Activated CD4-positive, CD25-positive, alpha-beta regulatory T cell treated with anti-CD3 and anti-CD28 coated beads, Interleukin-2, amount 50 U/mL, for 16 hours (primary cell): ENCODE data around the gene SPON2.

Experiments
- DNase-seq: peaks from one replicate; pipeline ENCODE4 v3.0.0-alpha.2; 2020; ENCODE audit warnings: low read depth, low spot score

SPON2 gene

GRCh38 chr4:1195109-1195671 is 22.8 kb upstream of the SPON2 start:
- no peak for DNase-seq

GRCh38 chr4:1194010-1194900 is 21.9 kb upstream of the SPON2 start:
- no peak for DNase-seq

DNA sequence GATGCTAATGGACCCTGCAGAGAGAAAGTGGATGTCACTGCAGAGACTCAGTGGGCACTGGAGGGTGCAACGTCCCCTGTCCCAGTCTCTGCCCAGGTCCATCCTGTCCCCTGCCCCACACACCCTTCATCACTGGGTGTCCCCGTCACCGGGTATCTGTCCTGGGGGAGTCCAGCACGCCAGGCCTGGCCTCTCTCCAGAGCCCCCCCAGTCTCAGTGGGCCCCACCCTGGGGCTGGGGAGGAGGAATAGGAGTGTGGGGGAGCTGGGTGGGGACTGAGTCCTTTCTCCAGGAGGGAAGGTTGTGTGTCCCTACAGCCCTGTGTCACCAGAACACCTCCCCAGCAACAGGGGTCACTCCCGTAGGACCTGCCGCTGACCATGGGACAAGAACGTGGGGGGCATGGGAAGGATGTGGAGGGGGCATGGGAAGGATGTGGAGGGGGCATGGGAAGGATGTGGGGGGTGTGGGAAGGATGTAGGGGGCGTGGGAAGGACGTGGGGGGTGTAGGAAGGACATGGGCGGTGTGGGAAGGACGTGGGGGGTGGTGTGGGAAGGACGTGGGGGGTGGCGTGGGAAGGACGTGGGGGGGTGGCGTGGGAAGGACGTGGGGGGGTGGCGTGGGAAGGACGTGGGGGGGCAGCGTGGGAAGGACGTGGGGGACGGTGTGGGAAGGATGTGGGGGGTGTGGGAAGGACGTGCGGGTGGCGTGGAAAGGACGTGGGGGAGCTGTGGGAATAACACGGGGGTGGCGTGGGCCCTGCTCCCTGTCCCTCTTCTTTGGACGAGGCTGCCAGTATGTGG is 21.0 kb upstream of the SPON2 start:
- DNase-seq = no peak

DNA sequence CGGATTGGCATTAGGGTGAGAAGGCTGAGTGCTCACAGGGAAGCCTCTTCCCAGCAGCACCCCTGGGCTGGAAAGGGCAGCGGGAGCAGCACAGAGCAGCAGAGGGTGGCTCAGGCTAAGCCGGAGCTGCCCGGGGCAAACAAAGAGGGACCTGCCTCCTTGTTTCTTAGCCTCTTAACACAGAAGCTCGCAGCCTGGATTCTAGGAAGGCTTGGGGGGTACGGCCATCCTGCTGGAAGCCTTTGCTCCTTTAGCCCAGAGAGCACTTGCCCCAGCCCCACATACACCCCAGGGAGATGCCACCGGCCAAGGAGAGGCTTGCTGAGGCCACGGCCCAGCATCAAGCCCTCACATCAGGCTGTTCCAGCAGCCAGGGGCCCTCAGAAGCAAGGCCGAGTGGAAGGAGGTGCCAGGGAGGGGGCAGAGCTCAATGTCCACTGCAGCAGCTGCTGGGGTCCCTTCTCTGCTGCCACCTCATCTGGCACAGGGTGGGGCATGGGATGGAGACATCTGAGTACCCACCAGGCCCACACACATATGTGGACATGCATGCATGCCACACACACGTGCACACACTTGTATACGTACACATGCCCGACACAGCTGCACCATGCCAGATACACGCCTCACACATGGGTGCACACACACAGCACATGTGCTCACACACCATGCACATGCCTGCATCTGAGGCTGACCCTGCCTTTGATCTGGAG is 20.3 kb upstream of the SPON2 start:
- no peak for DNase-seq

DNA sequence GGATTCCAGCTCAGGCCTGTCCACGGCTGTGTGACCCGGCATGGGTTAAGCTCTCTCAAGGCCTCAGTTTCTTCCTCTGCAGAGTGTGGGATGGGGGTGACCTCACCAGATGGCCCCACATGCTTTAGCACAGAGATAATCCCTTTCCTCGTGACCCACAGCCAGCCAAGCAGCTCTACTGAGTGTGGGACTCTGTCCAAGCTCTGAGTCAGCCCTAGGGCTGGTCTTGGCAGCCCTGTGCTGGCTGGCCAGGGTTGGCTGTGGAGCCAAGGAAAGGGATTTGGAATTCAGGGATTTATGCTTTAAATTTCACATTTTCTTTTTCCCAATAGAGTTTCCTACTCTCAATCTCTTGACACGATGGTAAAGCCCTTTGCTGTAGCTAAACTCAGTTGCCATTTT is 19.7 kb upstream of the SPON2 start:
- no peak for DNase-seq

DNA sequence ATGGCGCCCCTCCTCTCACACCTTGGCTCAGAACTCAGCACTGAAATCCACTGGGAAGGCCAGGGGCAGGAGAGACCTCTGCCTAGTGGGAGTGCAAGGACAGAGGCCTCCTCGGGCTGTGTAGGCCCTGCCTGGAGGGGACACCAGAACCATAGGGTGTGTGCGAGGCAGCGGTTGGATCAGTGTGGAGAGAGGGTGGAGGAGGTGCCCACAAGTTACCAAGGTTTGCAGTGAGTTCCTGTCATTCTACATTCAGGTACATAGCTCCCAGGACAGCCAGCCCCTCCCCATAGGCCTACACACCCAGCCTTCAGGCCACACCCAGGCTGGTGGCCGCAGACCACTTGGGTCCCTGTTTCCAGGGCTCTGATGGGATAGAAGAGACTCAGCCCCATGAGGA is 19.2 kb upstream of the SPON2 start:
- DNase-seq = no peak

GRCh38 chr4:1187182-1187581 is 14.8 kb upstream of the SPON2 start:
- DNase-seq = no peak

GRCh38 chr4:1183985-1184773 is 11.8 kb upstream of the SPON2 start:
- DNase-seq = no peak

- DNase-seq = no peak
Observed at GRCh38 chr4:1182313-1182712, 9.9 kb upstream of the SPON2 start.

GRCh38 chr4:1180663-1181062 is 8.3 kb upstream of the SPON2 start:
- no peak for DNase-seq

GRCh38 chr4:1179976-1180375 is 7.6 kb upstream of the SPON2 start:
- no peak for DNase-seq

GRCh38 chr4:1179089-1179441 is 6.7 kb upstream of the SPON2 start:
- DNase-seq = no peak

- no peak for DNase-seq
Observed at GRCh38 chr4:1178300-1179088, 6.1 kb upstream of the SPON2 start.

DNA sequence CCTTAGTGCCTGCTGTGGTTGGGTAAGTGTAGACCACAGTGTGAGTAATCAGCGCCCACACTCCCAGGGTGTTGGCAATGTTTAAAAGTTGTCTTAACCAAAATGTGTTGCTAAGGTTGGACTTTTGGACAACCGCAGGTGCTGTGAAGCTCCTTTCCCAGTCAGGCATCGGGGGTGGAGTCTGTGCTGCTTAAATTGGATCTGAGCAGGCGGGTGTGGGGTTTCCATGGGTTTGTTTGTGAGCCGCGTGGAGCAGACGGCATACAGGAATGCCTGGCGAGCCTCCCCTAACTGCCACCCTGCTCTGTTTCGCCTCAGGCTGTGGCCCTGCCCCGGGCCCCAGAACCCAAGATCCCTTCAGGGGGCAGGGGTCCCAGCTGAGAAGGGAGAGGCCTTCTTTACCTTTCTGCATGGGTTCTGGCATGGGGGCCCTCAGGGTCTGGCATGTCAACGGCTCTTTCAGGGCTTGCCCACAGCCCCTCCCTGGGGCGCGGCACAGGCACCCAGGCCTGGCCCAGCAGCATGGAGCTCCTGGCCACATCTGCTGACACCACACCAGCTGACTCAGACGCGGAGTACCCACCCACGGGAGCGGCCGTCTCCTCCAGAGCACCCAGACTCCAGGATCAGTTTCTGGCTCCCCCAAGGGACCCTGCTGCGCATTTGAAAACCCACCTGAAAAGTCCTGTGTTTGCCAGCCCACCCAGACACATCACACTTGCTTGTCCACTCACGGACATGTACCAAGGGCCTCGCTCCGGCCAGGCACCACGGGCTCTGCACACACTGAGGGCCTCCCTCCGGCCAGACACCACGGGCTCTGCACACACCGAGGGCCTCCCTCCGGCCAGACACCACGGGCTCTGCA is 5.1 kb upstream of the SPON2 start:
- DNase-seq = no peak

DNA sequence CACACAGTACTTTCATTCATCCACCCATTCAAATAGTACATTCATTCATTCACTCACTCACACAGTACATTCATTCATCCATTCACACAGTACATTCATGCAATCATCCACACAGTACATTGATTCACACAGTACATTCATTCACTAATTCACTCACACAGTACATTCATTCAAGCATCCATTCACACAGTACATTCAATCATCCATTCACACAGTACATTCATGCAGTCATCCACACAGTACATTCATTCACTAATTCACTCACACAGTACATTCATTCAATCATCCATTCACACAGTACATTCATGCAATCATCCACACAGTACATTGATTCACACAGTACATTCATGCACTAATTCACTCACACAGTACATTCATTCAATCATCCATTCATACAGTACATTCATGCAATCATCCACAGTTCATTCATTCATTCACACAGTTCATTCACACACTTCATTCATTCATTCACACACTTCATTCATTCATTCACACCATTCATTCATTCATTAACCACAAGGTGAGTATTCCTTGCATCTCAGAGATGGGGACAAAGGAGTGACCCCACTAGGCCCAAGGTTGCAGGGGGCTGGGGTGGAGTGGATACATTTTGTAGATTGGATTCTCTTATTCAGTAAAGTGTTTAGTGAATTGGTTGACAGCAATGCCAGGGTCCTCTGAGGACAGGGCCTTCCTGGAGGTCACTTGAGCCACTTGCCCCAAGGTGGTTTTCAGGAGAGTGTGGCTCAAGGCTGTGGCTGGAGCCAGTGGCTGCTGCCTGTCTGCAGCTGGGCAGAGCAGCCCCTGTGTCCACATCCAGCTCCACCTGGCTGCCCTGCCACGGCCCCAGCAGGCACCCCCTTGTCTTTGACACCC is 4.3 kb upstream of the SPON2 start:
- DNase-seq = no peak

DNA sequence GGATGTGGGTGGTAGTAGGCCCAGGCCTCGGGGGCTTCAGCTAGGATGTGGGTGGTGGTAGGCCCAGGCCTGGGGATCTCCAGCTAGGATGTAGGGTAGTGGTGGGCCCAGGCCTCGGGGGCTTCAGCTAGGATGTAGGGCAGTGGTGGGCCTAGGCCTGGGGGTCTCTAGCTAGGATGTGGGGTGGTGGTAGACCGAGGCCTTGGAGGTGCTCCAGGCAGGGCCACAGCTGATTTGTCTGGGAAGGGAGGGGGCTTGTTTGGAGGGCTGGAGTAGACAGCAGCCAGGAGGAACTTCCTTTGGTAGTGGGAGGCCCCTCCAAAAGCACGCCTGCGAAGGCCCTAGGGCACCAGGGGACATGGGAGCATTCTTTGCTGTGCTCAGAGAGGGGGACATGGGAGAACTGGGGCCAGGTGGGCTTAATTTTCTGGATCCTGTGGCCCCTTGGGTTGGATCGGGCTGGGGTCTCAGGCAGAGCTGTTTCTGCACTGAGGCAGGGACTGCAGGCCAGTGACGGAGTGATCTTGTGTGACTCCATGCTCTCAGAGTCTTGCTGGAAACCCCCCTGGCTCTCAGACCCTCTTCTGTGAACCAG is 3.3 kb upstream of the SPON2 start:
- DNase-seq = no peak

DNA sequence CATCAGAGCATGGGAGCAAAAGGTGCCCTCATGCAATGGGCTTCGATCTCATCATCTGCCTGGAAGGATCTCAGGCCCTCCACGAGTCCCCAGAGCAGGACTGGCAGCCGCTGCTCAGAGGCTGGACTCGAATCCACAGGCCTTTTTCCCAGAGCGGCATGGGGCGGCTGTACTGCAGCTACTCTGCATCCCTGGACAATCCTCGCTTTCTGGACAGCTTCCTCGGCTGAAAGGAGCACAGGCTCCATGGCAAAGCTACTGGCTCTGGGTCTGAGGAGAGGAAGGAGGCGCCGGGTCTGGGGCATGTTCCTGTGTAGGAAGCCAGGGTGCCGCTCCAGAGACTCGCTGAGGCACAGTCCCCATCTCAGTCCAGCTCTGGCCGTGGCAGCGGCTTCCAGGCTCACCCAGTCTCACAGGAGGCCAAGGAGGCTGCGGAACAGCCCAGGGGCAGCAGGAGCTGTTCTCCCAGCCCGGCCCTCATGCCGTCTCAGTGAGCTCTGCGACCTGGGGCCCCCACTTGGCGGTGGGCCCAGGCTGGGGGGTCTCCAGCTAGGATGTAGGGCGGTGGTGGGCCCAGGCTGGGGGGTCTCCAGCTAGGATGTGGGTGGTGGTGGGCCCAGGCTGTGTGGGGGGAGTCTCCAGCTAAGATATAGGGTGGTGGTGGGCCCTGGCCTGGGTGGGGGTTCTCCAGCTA is 2.7 kb upstream of the SPON2 start:
- DNase-seq = no peak
